HepG2 (cell line): ENCODE data around the gene NDST1. TPM values are rescaled to one million over a fixed set of nuclear protein-coding genes. Genes with fewer than 3 reads are reported as not detected.

Experiments
- BRCA1 ChIP-seq: sonication (generic); formaldehyde crosslinking; IDR thresholded peaks from 2 replicates; pipeline ENCODE4 v1.4.0; 2020; ENCODE audit warnings: missing genetic modification reagents
- MZF1 ChIP-seq: sonication (generic); formaldehyde crosslinking; IDR thresholded peaks from 2 replicates; pipeline ENCODE4 v1.8.1; 2023; ENCODE audit warnings: mild to moderate bottlenecking, missing genetic modification reagents, borderline replicate concordance
- NFRKB ChIP-seq: fragments of 450-650 bp; IDR thresholded peaks from 2 replicates; pipeline ENCODE4 v1.6.1; 2017
- SATB2 ChIP-seq: sonication (generic); formaldehyde crosslinking; IDR thresholded peaks from 2 replicates; pipeline ENCODE4 v1.5.0; 2020; ENCODE audit warnings: missing genetic modification reagents
- ZNF703 ChIP-seq: sonication (generic); formaldehyde crosslinking; IDR thresholded peaks from 2 replicates; pipeline ENCODE4 v1.5.1; 2020; ENCODE audit warnings: missing genetic modification reagents, mild to moderate bottlenecking, moderate library complexity, borderline replicate concordance
- ZNF776 ChIP-seq: sonication (generic); formaldehyde crosslinking; IDR thresholded peaks from 2 replicates; pipeline ENCODE4 v1.4.0; 2020; ENCODE audit warnings: mild to moderate bottlenecking, missing genetic modification reagents
- ZNF777 ChIP-seq: sonication (generic); formaldehyde crosslinking; IDR thresholded peaks from 2 replicates; pipeline ENCODE4 v1.4.0; 2020; ENCODE audit warnings: missing genetic modification reagents
- polyA plus RNA-seq, 8 experiments: library from polyadenylated mRNA; depleted of rRNA in 3 of 8; stranded (reverse) in 7 of 8; unstranded in 1 of 8; fragments of >200 nt; fragmentation: Illumina TruSeq in 4 of 8; extraction: Trizol in 4 of 8; gene quantifications; 2 replicates each; pipeline versions ENCODE4 v1.2.1 to v1.2.3, GENCODE V29; 2011 to 2016; ENCODE audit warnings: low read depth in 4 of 8, missing spikeins in 1 of 8, mixed read lengths in 1 of 8; ENCODE audit not compliant: insufficient read depth in 1 of 8
- total RNA-seq, 5 experiments: library from RNA; depleted of rRNA; stranded (reverse); fragments of >200 nt; fragmentation: Illumina TruSeq; extraction: Trizol; gene quantifications; 2 replicates each; pipeline ENCODE4 v1.2.3, GENCODE V29; 2016; ENCODE audit warnings: low read depth in 1 of 5
- TF ChIP-seq, protein P1 (sequence below): sonication (generic); formaldehyde crosslinking; IDR thresholded peaks from 2 replicates; pipeline ENCODE4 v1.4.0; 2020; ENCODE audit warnings: mild to moderate bottlenecking, missing genetic modification reagents
- TF ChIP-seq, protein P2 (sequence below): sonication (generic); formaldehyde crosslinking; IDR thresholded peaks from 2 replicates; pipeline ENCODE4 v1.5.0; 2020; ENCODE audit warnings: mild to moderate bottlenecking, missing genetic modification reagents, borderline replicate concordance
- TF ChIP-seq, protein P3 (sequence below): IDR thresholded peaks from 2 replicates; pipeline ENCODE4 v1.6.1; 2016; ENCODE audit warnings: mild to moderate bottlenecking, missing biosample characterization, missing genetic modification reagents
- TF ChIP-seq, protein P4 (sequence below): sonication (generic); formaldehyde crosslinking; IDR thresholded peaks from 2 replicates; pipeline ENCODE4 v1.5.1; 2020; ENCODE audit warnings: missing genetic modification reagents, mild to moderate bottlenecking, borderline replicate concordance
- TF ChIP-seq, protein P5 (sequence below), 2 experiments: IDR thresholded peaks; 2 replicates each; pipeline ENCODE4 v1.6.1; 2011 to 2012; ENCODE audit warnings: low read length in 2 of 2, borderline replicate concordance in 1 of 2, low read depth in 1 of 2, mild to moderate bottlenecking in 1 of 2, moderate library complexity in 1 of 2
- TF ChIP-seq, protein P6 (sequence below): sonication (generic); formaldehyde crosslinking; IDR thresholded peaks from 2 replicates; pipeline ENCODE4 v1.8.1; 2022; ENCODE audit warnings: low read depth, mild to moderate bottlenecking, missing genetic modification reagents
- TF ChIP-seq, protein P7 (sequence below): sonication (generic); formaldehyde crosslinking; IDR thresholded peaks from 2 replicates; pipeline ENCODE4 v1.5.0; 2020; ENCODE audit warnings: missing genetic modification reagents, mild to moderate bottlenecking, borderline replicate concordance

NDST1 gene
- total and polyA plus RNA-seq, 2 of the 13 experiments (the other 11 are each of a cell fraction or from before 2014, with no cell fraction given) = 23.8 to 26.2 TPM

DNA sequence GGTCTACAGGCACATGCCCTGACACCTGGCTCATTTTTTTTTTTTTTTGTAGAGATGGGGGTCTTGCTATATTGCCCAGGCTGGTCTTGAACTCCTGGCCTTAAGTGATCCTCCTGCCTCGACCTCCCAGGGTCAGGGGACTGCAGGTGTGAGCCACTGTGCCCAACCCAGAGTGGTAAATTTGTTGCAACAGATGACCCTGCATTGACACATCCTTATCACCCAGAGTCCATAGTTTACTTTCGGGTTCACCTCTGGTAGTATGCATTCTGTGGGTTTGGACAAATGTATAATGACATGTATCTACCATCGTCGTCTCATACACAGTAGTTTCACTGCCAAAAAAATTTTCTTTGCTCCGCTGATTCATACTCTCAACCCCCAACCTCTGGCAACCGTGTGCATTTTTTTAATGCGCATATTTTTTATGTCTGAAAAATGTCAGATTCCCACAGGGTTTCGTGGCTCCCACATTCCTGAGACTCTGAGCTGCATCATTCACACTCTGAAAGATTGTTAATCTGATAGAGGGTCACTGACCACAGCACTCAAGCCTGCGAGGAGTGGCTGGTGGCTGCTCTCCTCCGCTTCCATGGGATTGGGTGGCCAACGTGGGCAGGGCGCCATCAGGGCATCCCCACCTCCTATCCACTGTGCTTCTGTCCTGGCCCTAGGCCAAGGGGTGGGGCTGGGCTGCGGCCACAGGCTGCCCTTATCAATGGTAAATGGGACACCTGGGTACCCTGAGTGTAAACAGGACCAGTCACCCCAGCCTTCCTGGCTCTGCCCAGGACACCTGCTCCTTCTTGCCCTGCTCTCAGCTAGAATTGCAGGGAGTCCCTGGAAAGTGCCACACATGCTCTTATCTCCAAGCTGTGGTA is 9.6 kb downstream of the NDST1 start (continued):
- TF ChIP-seq ZNF777 (CRISPR knock-in tag) (no peak), ZNF703 (CRISPR knock-in tag) (peak; percentile 40; the same call in 1 of the 2 replicates), NFRKB (no peak), ZNF776 (CRISPR knock-in tag) (no peak), SATB2 (CRISPR knock-in tag) (no peak), MZF1 (CRISPR knock-in tag) (no peak), BRCA1 (CRISPR knock-in tag) (no peak)
- TF ChIP-seq, protein P1, sequence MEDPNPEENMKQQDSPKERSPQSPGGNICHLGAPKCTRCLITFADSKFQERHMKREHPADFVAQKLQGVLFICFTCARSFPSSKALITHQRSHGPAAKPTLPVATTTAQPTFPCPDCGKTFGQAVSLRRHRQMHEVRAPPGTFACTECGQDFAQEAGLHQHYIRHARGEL (CRISPR knock-in tag) = no peak
- TF ChIP-seq, protein P2, sequence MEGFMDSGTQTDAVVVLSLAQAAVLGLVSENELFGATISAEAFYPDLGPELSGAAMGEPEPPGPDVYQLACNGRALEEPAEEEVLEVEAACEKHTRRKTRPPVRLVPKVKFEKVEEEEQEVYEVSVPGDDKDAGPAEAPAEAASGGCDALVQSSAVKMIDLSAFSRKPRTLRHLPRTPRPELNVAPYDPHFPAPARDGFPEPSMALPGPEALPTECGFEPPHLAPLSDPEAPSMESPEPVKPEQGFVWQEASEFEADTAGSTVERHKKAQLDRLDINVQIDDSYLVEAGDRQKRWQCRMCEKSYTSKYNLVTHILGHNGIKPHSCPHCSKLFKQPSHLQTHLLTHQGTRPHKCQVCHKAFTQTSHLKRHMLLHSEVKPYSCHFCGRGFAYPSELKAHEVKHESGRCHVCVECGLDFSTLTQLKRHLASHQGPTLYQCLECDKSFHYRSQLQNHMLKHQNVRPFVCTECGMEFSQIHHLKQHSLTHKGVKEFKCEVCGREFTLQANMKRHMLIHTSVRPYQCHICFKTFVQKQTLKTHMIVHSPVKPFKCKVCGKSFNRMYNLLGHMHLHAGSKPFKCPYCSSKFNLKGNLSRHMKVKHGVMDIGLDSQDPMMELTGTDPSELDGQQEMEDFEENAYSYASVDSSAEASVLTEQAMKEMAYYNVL (CRISPR knock-in tag) = no peak; the same call in 1 of the 2 replicates
- TF ChIP-seq, protein P3, sequence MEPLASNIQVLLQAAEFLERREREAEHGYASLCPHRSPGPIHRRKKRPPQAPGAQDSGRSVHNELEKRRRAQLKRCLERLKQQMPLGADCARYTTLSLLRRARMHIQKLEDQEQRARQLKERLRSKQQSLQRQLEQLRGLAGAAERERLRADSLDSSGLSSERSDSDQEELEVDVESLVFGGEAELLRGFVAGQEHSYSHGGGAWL (CRISPR knock-in tag) = no peak
- TF ChIP-seq, protein P4, sequence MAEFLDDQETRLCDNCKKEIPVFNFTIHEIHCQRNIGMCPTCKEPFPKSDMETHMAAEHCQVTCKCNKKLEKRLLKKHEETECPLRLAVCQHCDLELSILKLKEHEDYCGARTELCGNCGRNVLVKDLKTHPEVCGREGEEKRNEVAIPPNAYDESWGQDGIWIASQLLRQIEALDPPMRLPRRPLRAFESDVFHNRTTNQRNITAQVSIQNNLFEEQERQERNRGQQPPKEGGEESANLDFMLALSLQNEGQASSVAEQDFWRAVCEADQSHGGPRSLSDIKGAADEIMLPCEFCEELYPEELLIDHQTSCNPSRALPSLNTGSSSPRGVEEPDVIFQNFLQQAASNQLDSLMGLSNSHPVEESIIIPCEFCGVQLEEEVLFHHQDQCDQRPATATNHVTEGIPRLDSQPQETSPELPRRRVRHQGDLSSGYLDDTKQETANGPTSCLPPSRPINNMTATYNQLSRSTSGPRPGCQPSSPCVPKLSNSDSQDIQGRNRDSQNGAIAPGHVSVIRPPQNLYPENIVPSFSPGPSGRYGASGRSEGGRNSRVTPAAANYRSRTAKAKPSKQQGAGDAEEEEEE (CRISPR knock-in tag) = no peak
- TF ChIP-seq, protein P5, sequence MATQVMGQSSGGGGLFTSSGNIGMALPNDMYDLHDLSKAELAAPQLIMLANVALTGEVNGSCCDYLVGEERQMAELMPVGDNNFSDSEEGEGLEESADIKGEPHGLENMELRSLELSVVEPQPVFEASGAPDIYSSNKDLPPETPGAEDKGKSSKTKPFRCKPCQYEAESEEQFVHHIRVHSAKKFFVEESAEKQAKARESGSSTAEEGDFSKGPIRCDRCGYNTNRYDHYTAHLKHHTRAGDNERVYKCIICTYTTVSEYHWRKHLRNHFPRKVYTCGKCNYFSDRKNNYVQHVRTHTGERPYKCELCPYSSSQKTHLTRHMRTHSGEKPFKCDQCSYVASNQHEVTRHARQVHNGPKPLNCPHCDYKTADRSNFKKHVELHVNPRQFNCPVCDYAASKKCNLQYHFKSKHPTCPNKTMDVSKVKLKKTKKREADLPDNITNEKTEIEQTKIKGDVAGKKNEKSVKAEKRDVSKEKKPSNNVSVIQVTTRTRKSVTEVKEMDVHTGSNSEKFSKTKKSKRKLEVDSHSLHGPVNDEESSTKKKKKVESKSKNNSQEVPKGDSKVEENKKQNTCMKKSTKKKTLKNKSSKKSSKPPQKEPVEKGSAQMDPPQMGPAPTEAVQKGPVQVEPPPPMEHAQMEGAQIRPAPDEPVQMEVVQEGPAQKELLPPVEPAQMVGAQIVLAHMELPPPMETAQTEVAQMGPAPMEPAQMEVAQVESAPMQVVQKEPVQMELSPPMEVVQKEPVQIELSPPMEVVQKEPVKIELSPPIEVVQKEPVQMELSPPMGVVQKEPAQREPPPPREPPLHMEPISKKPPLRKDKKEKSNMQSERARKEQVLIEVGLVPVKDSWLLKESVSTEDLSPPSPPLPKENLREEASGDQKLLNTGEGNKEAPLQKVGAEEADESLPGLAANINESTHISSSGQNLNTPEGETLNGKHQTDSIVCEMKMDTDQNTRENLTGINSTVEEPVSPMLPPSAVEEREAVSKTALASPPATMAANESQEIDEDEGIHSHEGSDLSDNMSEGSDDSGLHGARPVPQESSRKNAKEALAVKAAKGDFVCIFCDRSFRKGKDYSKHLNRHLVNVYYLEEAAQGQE (IDR thresholded peaks at IDR 0.05; ENCODE audit: borderline replicate concordance in 1 of 2, low read depth in 1 of 2, low read length in 2 of 2) = no peak
- TF ChIP-seq, protein P6, sequence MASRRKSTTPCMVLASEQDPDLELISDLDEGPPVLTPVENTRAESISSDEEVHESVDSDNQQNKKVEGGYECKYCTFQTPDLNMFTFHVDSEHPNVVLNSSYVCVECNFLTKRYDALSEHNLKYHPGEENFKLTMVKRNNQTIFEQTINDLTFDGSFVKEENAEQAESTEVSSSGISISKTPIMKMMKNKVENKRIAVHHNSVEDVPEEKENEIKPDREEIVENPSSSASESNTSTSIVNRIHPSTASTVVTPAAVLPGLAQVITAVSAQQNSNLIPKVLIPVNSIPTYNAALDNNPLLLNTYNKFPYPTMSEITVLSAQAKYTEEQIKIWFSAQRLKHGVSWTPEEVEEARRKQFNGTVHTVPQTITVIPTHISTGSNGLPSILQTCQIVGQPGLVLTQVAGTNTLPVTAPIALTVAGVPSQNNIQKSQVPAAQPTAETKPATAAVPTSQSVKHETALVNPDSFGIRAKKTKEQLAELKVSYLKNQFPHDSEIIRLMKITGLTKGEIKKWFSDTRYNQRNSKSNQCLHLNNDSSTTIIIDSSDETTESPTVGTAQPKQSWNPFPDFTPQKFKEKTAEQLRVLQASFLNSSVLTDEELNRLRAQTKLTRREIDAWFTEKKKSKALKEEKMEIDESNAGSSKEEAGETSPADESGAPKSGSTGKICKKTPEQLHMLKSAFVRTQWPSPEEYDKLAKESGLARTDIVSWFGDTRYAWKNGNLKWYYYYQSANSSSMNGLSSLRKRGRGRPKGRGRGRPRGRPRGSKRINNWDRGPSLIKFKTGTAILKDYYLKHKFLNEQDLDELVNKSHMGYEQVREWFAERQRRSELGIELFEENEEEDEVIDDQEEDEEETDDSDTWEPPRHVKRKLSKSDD = 0 out of 2 replicates have a peak, but pooled peaks have one; percentile 22
- TF ChIP-seq, protein P7, sequence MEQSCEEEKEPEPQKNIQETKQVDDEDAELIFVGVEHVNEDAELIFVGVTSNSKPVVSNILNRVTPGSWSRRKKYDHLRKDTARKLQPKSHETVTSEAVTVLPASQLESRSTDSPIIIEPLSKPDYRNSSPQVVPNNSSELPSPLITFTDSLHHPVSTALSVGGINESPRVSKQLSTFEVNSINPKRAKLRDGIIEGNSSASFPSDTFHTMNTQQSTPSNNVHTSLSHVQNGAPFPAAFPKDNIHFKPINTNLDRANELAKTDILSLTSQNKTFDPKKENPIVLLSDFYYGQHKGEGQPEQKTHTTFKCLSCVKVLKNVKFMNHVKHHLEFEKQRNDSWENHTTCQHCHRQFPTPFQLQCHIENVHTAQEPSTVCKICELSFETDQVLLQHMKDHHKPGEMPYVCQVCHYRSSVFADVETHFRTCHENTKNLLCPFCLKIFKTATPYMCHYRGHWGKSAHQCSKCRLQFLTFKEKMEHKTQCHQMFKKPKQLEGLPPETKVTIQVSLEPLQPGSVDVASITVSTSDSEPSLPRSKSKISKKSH (CRISPR knock-in tag) = no peak
